ENCODE measurements around the gene TMEM269.

TMEM269 gene

DNA sequence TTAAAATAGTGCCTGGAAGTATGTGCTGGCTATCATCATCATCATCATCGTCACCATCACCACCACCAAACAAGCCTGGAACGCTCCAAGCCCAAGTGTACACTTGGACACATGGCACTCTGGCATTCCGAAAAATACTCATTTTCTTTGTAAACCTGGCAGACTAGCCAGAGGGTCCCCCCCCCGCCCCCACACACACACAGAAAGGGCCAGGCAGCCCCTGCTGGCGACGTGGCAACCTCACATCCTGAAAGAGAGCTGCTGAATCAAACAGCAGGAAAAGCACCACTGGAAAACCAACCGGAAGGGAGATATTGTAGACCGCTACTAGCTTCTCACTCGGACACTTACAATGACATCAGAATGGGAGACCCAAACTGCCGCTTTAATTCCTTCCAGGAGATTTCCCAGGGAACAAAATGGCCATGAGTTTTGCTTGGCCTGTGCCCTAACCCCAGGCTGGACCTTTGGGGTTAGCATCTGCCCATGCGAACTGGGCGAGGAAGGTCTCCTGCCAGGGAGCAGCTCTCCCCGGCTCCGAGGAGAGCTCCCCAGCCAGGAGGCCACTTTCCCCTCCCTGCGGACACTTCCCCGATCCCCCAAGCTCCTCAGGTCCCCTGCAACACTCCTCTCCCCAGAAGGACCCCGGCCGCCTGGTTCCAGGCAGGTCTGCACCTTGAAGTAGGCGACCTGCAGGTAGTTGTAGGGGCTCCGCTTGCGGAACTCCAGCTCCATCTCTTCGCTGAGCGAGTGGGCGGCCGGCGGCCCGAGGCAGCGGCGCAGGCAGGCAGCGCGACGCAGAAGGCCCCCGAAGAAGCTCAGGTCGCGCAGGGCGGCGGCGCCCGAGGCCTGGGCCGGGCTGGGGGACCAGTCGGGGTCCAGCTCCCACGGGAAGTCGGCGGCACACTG, 18.7 kb upstream of the TMEM269 start:
- no peak overlapping the region for H2BK120ac ChIP-seq (ENCODE audit: low read depth, low read length)
- H3K23ac ChIP-seq (ENCODE audit: low read depth, low read length, poor library complexity): peak overlapping the region; percentile 99
- WGBS, 2 donors (ENCODE audit: extremely low coverage in 2 of 2, insufficient read length in 2 of 2, insufficient replicate concordance in 1 of 2): no CpG with 5 or more reads among the region's 44 CpGs
- peak overlapping the region; percentile 96 for H2BK5ac ChIP-seq (ENCODE audit: low read length)
- peak overlapping the region; percentile 100 for H3K9ac ChIP-seq (ENCODE audit: low read depth, low read length, poor library complexity)
- H2AK5ac ChIP-seq (ENCODE audit: low read depth, low read length): peak overlapping the region; percentile 88
- H3K4me2 ChIP-seq (ENCODE audit: insufficient read depth, low read length, poor library complexity, severe bottlenecking): peak overlapping the region; percentile 69
- peaks cover 4 to 5% of the 10 kb centered on the region in 2 donors for H3K4me1 ChIP-seq (ENCODE audit: control insufficient read depth in 2 of 2, insufficient read depth in 1 of 2, low read depth in 1 of 2, low read length in 2 of 2)
- no peaks in the 10 kb centered on the region for H3K27me3 ChIP-seq (ENCODE audit: control insufficient read depth in 3 of 3, insufficient read depth in 3 of 3, low read depth in 1 of 3, low read length in 3 of 3)
- H3K4ac ChIP-seq (ENCODE audit: low read length): no peak overlapping the region
- H2BK12ac ChIP-seq (ENCODE audit: low read length): no peak overlapping the region
- H3K14ac ChIP-seq (ENCODE audit: low read length): peak overlapping the region; percentile 100
- peaks cover 4 to 37% of the 10 kb centered on the region in 2 donors for H3K36me3 ChIP-seq (replicated peaks in 1 of 2; ENCODE audit: control insufficient read depth in 2 of 2, insufficient read depth in 2 of 2, low read length in 2 of 2)
- peak overlapping the region; percentile 92 for H2AFZ ChIP-seq (ENCODE audit: low read length)
- H2BK15ac ChIP-seq (ENCODE audit: low read length): peak overlapping the region; percentile 95
- DNase-seq (ENCODE audit: low spot score): peak; percentile 45
- no peak overlapping the region for H4K91ac ChIP-seq (ENCODE audit: low read depth, low read length, poor library complexity)
- peak overlapping the region; percentile 73 for H3K27ac ChIP-seq (replicated peaks; ENCODE audit: low read length)
- peaks cover 5% of the 10 kb centered on the region for H3K79me1 ChIP-seq (ENCODE audit: low read depth, low read length)
- peak overlapping the region; percentile 94 for H3K18ac ChIP-seq (ENCODE audit: low read length)
- no peak overlapping the region for H4K8ac ChIP-seq (ENCODE audit: low read depth, low read length)
- no peaks in the 10 kb centered on the region for H3K9me3 ChIP-seq (replicated peaks in 1 of 2; ENCODE audit: control insufficient read depth in 2 of 2, insufficient read depth in 1 of 2, low read depth in 1 of 2, low read length in 2 of 2)
- H3K4me3 ChIP-seq (ENCODE audit: low read length in 2 of 2): peak overlapping the region; percentile 94 to 96

DNA sequence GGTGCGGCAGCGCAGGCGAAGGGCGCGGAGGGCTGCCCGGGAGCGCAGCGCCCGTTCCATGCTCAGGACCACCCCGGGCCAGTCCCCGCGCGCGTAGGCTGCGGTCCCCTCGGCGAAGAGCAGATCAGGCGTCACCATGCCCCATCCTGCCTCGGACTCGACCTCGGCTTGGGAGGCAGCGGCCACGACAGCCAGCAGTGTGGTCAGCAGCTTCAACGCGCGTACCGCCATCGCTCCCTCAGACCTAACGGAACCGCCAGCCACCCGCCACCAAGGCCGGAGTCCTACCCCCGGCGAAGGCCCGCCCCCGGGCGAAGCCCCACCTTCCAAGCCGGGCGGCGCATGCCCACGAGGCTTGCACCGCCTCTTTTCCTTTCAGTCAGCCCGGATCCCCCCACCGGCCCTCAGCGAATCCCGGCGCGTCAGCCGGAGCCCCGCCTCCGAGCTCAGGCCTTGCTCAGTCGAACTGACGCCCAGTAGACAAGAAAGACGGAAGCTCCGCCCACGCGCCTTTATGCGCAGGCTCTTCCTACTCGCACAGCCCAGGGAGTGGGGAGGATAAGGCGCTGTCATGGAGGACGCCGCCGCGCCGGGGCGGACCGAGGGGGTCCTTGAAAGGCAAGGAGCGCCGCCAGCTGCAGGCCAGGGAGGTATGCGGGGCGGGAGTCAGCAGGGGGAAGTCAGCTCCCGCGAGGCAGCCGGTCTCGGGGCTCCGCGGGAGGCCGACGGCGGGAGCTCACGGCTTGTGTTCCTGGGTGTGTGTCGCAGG, 17.9 kb upstream of the TMEM269 start, which contains the start of the genes C1orf50 and P3H1:
Gene C1orf50, plus strand, starts transcription at position 509 of the 769 bp plus-strand sequence. Its CDS starts 63 bp downstream, at position 572.
Gene P3H1, minus strand, starts transcription at position 288 of the 769 bp plus-strand sequence. Its CDS starts 57 bp downstream, at position 231.
- Histone ChIP-seq H3K4me1 (ENCODE audit: control insufficient read depth in 2 of 2, insufficient read depth in 1 of 2, low read depth in 1 of 2, low read length in 2 of 2) (peaks cover 4 to 5% of the 10 kb centered on the region in 2 donors), H3K14ac (ENCODE audit: low read length) (peak within 1 kb of the TSS; percentile 100), H3K36me3 (replicated peaks in 1 of 2; ENCODE audit: control insufficient read depth in 2 of 2, insufficient read depth in 2 of 2, low read length in 2 of 2) (peaks cover 3 to 36% of the 10 kb centered on the region in 2 donors), H3K4ac (ENCODE audit: low read length) (no peak within 1 kb of the TSS), H2BK5ac (ENCODE audit: low read length) (peak within 1 kb of the TSS; percentile 96), H3K79me1 (ENCODE audit: low read depth, low read length) (peaks cover 5% of the 10 kb centered on the region), H3K23ac (ENCODE audit: low read depth, low read length, poor library complexity) (peak within 1 kb of the TSS; percentile 99), H3K9ac (ENCODE audit: low read depth, low read length, poor library complexity) (peak within 1 kb of the TSS; percentile 100), H4K91ac (ENCODE audit: low read depth, low read length, poor library complexity) (no peak within 1 kb of the TSS), H3K9me3 (replicated peaks in 1 of 2; ENCODE audit: control insufficient read depth in 2 of 2, insufficient read depth in 1 of 2, low read depth in 1 of 2, low read length in 2 of 2) (no peaks in the 10 kb centered on the region), H3K27me3 (ENCODE audit: control insufficient read depth in 3 of 3, insufficient read depth in 3 of 3, low read depth in 1 of 3, low read length in 3 of 3) (no peaks in the 10 kb centered on the region), H2AFZ (ENCODE audit: low read length) (peak within 1 kb of the TSS; percentile 92), H3K4me3 (ENCODE audit: low read length in 2 of 2) (peak within 1 kb of the TSS; percentile 94 to 96), H2BK15ac (ENCODE audit: low read length) (peak within 1 kb of the TSS; percentile 95), H2BK120ac (ENCODE audit: low read depth, low read length) (peak within 1 kb of the TSS; percentile 21), H4K8ac (ENCODE audit: low read depth, low read length) (no peak within 1 kb of the TSS), H3K18ac (ENCODE audit: low read length) (peak within 1 kb of the TSS; percentile 97), H3K27ac (replicated peaks; ENCODE audit: low read length) (peak within 1 kb of the TSS; percentile 73), H2AK5ac (ENCODE audit: low read depth, low read length) (peak within 1 kb of the TSS; percentile 88), H3K4me2 (ENCODE audit: insufficient read depth, low read length, poor library complexity, severe bottlenecking) (peak within 1 kb of the TSS; percentile 69), H2BK12ac (ENCODE audit: low read length) (no peak within 1 kb of the TSS)
- WGBS, 2 donors (ENCODE audit: extremely low coverage in 2 of 2, insufficient read length in 2 of 2, insufficient replicate concordance in 1 of 2): no CpG with 5 or more reads among the region's 82 CpGs
- peak; percentile 99 for DNase-seq (ENCODE audit: low spot score)

DNA sequence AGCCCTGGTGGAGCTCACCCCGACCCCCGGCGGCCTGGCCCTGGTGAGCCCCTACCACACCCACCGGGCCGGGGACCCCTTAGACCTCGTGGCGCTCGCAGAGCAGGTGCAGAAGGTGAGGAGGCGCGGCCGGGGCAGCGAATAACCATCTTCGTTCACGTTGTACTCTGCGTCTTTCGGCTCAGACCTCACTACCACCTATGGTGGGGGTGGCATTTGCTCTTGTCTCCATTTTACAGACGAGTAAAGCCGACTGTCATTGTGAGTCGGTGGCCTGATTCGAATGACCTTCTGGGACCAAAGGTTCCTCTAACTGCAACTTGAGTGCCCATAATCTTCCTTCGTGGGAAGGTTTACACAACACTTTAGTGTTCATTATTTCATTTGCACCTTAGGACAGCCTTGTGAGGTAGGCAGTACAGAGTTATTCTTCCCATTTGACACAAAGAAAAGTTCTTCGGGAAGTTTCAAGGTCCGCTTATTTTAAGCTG, 17.2 kb upstream of the TMEM269 start:
- no CpG with 5 or more reads among the region's 23 CpGs for WGBS, 2 donors (ENCODE audit: extremely low coverage in 2 of 2, insufficient read length in 2 of 2, insufficient replicate concordance in 1 of 2)
- peak overlapping the region; percentile 69 for H3K27ac ChIP-seq (replicated peaks; ENCODE audit: low read length)
- H2BK15ac ChIP-seq (ENCODE audit: low read length): peak overlapping the region; percentile 75
- H4K8ac ChIP-seq (ENCODE audit: low read depth, low read length): no peak overlapping the region
- H3K9ac ChIP-seq (ENCODE audit: low read depth, low read length, poor library complexity): peak overlapping the region; percentile 93
- H2AFZ ChIP-seq (ENCODE audit: low read length): peak overlapping the region; percentile 91
- no peak overlapping the region for H4K91ac ChIP-seq (ENCODE audit: low read depth, low read length, poor library complexity)
- no peaks in the 10 kb centered on the region for H3K9me3 ChIP-seq (replicated peaks in 1 of 2; ENCODE audit: control insufficient read depth in 2 of 2, insufficient read depth in 1 of 2, low read depth in 1 of 2, low read length in 2 of 2)
- no peaks in the 10 kb centered on the region for H3K27me3 ChIP-seq (ENCODE audit: control insufficient read depth in 3 of 3, insufficient read depth in 3 of 3, low read depth in 1 of 3, low read length in 3 of 3)
- H3K4me3 ChIP-seq (ENCODE audit: low read length in 2 of 2): peak overlapping the region; percentile 93 to 96
- peak overlapping the region; percentile 21 for H2BK120ac ChIP-seq (ENCODE audit: low read depth, low read length)
- no peak overlapping the region for H3K4ac ChIP-seq (ENCODE audit: low read length)
- H3K79me1 ChIP-seq (ENCODE audit: low read depth, low read length): peaks cover 5% of the 10 kb centered on the region
- peak overlapping the region; percentile 99 for H3K23ac ChIP-seq (ENCODE audit: low read depth, low read length, poor library complexity)
- no peak overlapping the region for H3K14ac ChIP-seq (ENCODE audit: low read length)
- no peak overlapping the region for H2AK5ac ChIP-seq (ENCODE audit: low read depth, low read length)
- H2BK5ac ChIP-seq (ENCODE audit: low read length): peak overlapping the region; percentile 72
- peaks cover 4 to 5% of the 10 kb centered on the region in 2 donors for H3K4me1 ChIP-seq (ENCODE audit: control insufficient read depth in 2 of 2, insufficient read depth in 1 of 2, low read depth in 1 of 2, low read length in 2 of 2)
- H3K36me3 ChIP-seq (replicated peaks in 1 of 2; ENCODE audit: control insufficient read depth in 2 of 2, insufficient read depth in 2 of 2, low read length in 2 of 2): peaks cover 1 to 36% of the 10 kb centered on the region in 2 donors
- H3K18ac ChIP-seq (ENCODE audit: low read length): peak overlapping the region; percentile 97
- H3K4me2 ChIP-seq (ENCODE audit: insufficient read depth, low read length, poor library complexity, severe bottlenecking): peak overlapping the region; percentile 50
- no peak for DNase-seq (ENCODE audit: low spot score)
- H2BK12ac ChIP-seq (ENCODE audit: low read length): no peak overlapping the region
